Effector CD4-positive, alpha-beta T cell (primary cell): Measurements from ENCODE around the gene NCCRP1.
"Not testable (repeated sequence)": the region's sequence is repeated elsewhere in the genome, so short reads cannot be mapped to it uniquely, and the experiment has no call there.

Experiments used
- DNase-seq: peaks from one replicate; pipeline ENCODE4 v3.0.0-alpha.2; 2020

NCCRP1 gene

DNA sequence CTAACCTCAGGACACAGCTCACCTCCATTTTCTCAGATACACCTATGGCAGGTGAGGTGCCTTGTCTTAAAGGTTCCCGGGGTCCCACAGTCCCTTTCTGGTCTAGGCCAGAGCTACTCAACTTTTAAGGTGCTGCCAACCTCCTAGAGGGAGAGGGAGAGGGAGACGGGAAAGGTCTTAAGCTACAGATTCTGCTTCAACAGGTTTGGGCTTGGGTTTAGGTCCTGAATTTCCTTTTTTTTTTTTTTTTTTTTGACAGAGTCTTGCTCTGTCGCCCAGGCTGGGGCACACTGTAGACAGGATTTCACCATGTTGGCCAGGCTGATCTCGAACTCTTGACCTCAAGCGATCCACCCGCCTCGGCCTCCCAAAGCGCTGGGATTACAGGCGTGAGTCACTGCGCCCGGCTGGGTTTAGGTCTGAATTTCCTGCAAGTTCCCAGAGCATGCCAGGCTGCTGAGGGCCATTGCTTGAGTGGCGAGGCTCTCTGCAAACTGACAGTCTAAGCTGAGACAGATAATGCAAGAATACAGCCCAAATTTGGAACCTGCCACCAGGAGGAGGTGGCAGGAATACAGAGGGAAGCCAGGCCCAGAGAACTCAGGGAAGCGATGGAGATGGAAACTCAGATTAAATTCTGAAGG is 15.1 kb downstream of the NCCRP1 start:
- no peak for DNase-seq

DNA sequence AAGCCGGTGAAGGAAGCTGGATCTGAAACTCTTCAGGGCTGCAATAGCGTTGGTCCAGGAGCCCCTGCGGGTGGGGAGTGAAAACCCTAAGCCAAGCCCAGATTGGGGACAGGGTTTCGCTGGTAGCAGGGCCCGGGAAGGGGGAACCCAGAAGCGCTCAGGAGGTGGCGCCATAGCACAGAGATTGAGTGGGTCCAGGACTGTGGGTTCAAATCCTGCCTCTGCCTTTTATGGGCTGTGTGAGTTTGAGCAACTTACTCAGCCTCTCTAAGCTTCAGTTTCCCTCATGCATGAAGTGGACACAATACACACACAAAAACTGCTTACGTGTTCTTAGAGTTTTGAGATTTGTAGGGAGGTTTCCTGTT is 15.6 kb downstream of the NCCRP1 start:
- peak; percentile 22 for DNase-seq

DNA sequence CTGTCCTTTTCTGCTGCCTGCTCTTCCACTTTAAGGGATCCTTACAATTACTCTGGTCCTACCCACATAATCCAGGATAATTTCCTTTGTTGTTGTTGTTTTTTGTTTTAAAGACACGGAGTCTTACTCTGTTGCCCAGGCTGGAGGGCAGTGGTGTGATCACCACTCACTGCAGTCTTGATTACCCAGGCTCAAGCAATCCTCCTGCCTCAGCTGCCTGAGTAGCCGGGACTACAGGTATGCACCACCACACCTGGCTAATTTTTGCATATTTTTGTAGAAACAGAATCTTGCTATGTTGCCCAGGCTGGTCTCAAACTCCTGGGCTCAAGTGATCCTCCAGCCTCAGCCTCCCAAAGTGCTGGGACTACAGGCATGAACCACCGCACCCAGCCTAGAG is 18.6 kb downstream of the NCCRP1 start:
- not testable (repeated sequence) for DNase-seq

DNA sequence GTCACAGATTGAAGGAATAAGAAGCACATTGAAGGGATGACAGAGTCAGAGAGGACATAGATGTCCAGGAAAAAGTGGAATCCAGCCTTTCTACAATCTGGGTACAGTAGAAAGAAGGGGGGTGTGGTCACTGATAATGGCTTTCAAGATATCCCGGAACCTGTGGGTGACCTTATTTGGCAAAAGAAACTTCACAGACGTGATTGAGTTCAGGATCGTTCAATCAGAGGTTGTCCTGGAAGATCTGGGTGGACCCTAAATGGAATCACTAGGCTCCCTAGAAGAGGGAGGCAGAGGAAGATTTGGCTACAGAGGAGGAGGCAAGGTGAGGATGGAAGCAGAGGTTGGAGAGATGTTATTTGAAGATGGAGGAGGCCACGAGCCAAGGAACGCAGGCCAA is 20.3 kb downstream of the NCCRP1 start:
- DNase-seq: no peak

DNA sequence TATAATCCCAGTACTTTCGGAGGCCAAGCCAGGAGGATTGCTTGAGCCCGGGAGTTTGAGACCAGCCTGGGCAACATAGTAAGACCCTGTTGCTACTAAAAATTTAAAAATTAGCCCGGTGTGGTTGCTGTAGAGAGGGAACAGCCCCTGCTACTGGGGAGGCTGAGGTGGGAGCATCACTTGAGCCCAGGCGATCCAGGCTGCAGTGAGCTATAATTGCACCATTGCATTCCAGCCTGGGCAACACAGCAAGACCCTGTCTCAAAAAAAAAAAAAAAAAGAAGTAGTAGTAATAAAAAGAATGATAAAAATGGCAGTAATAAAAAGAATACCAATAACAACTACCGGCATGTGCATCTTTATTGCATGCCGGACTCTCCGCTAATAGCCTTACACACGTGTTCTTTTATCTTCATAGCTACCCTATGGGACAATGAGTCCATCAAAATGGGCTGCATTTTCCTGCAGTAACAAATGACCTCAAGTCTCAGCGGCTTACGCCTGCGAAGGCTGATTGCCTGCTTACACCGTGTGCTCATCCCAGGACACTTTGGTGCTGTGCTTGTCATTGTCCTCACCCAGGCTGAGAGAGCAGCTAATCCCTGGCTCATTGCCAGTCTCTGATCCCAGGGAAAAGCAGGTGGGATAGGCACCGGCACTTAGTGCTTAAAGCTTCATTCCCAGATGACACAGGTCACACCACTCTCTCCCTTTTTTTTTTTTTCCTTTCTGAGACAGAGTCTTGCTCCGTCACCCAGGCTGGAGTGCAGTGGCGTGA is 21.7 kb downstream of the NCCRP1 start:
- no peak for DNase-seq

DNA sequence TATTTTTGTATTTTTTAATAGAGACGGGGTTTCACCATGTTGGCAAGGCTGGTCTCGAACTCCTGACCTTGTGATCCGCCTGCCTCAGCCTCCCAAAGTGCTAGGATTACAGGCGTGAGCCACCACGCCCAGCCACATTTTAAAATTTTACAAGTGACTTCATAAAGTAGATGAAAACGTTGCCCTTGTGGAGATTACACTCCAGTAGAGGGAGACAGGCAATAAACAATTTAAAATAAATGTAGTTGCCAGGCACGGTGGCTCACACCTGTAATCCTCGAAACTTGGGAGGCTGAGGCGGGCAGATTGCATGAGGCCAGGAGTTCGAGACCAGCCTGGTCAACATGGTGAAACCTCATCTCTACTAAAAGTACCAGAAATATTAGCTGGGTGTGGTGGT is 22.3 kb downstream of the NCCRP1 start:
- DNase-seq: not testable (repeated sequence)

DNA sequence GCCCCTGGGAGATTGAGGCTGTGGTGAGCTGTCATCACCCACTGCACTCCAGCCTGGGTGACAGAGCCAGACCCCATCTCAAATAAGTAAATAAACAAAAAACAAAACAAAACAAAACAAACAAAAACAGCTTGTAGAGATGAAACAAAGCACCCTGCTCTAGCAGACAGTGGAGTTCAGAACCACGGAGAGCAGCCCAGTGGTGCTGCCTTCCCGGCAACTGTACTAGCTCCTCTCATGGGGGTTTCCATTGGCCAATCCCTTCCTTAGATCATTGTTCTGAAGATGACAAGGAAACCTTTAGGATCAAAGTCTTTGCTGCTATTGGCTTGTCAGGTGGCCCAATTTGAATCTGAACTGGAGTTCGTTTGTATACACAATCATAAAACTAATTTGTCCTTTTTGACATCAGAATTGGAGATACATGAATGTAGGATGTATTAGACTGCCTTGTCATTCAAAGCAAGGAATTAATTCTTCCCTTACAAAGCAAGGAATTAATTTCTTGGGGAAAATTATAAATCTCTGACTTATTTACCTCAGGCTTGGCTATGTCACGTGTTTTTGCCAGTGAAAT is 27.0 kb downstream of the NCCRP1 start:
- no peak for DNase-seq

DNA sequence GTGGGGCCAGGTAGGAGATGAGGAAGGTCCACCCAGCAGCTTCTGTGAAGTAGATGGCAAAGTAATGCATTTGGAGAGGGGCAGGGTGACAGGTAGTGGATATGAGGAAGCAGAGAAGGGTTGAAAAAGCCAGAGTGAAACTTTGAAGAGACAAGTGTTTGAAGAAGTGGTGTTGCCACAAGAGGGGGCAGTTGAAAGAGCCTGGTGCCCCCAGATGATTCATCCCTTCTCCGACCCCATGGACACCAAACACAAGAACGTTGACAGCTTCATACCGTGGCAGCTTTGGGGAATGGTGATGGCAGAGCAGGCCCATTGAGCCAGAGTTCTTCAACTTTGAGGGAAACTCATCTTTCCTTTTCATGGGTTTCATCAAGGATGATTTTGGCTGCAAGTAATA is 28.1 kb downstream of the NCCRP1 start:
- DNase-seq: no peak

DNA sequence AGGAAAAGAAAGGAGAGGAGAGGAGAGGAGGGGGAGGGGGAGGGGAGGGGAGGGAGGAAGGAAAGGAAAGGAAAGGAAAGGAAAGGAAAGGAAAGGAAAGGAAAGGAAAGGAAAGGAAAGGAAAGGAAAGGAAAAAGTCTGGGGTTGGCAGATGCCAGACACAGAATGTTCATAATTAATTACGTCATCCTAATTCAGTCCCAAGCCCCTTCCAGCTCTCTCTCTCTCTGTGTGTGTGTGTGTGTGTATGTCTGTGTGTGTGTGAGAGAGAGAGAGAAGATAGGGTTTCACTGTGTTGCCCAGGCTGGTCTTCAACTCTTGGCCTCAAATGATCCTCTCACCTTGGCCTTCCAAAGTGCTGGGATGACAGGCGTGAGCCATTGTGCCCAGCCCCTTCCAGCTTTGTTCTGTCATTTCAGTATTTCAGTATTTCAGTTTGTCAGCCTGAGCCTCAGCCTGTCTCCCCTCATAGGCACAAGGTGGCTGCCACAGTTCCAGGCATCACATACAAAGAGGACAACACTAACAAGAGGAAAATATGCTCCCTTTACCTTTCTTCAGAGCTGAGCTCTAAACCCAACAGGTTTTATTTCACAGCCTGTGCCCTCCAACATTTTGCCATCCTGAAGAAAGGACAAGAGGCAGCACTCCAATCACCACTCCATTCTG is 33.5 kb downstream of the NCCRP1 start:
- DNase-seq: no peak

DNA sequence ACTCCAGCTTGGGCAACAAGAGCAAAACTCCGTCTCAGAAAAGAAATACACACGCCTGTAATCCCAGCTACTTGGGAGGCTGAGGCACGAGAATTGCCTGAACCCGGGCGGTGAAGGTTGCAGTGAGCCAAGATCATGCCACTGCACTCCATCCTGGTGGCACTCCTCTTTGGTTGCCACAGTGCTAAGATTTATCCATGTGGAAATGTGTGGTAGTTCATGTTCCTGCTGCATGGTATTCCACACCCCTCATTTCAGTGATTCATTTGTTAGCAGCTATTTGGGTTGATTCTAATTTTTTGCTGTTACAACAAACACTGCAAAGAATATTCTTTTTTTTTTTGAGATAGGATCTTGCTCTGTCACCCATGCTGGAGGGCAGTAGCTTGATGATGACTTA is 35.9 kb downstream of the NCCRP1 start:
- DNase-seq: no peak

DNA sequence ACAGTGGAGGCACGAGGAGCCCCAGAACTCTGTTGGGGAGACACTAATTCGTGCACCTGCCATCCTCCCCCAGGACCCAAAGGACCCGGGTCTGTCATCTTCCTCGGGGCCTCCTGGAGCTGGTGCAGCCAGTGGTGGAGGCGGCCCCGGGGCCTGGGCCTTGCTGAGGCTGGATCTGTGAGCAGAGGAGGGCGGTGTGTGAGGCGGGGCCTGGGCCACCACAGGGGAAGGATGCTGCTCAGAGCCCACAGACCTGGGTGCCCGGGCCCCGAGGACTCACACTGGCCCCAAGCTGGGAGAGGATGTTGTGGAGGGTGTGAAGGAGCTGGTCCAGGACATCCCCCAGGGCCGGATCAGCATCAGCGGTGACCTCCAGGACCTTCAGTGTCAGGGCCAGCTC is 39.8 kb downstream of the NCCRP1 start:
- DNase-seq: no peak

DNA sequence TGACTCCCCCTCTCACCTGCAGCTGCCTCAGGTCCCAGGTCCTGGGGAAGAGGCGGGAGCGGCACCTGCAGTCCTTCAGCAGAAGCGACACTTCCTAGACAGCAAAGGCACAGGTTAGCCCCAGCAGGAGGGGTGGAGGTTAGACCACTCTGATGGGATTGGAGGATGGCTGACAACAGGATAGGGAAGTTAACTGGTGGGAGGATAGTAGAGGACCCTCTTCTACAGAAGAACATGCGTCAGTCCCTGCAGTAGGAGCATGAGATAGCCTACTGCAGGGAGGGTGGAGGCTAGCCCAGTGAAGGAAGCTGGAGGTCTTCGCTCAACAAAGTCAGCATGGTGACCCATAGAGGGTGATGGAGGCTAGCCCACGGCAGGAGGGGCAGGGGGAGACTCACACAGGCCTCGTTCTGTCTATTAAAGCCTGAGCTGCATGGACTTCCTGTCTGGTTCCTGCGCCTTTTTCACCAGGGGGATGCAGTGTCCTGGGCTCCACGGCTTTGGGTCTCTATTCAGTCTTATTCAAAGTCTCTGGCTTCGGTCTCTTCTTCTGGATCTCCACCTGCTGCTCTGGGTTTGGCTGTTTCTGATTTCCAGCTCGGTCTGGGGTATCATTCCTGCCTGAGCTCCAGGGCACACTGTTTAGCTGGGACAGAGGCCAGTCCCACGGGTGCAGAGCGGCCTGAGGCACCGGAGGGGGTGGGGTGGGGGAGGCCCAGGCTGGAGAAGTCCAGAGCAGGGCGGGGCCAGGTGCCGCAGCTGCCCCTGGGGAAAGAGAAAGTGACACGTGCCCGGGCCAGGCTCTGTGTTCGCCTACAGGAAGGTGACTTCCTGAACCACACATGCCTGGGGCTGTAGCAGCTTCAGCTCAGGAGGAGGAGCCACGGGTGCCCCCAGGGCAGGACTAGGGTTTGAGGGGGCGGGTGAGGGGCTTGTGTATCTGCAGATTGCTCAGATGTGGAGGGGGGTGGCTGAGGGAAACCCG is 40.7 kb downstream of the NCCRP1 start:
- peak; percentile 17 for DNase-seq

DNA sequence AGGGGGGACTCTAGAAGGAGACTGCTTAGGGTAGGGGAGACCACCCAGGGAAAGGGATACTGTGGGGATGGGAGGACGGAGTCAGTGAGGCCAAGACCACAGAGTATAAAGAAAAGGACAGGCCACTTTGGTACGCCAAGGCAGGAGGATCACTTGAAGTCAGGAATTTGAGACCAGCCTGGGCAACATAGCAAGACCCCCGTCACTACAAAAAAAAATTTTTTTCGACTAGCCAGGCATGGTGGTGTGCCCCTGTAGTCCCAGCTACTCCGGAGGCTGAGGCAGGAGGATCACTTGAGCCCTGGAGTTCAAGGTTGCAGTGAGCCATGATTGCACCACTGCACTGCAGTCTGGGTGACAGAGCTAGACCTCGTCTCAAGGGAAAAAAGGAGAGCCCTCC is 41.4 kb downstream of the NCCRP1 start:
- DNase-seq: no peak

DNA sequence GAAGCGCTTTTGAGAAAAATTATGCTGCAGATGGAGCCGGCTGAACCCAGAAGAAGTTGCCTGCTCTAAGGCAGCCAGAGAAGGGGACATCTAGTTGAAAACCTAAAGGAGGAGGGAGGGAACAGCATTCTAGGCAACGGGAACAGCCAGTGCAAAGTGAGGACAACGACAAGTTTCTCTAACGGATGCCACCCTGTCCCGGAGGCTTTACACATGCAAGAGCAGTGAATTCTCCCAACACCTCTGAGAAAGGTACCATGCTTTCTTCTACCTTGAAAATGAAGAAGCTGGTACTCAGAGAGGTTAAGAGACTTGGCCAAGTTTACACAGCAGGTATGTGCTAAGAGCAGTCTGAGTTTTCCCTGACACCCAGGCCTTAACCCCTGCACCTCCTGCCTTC is 42.2 kb downstream of the NCCRP1 start:
- no peak for DNase-seq

DNA sequence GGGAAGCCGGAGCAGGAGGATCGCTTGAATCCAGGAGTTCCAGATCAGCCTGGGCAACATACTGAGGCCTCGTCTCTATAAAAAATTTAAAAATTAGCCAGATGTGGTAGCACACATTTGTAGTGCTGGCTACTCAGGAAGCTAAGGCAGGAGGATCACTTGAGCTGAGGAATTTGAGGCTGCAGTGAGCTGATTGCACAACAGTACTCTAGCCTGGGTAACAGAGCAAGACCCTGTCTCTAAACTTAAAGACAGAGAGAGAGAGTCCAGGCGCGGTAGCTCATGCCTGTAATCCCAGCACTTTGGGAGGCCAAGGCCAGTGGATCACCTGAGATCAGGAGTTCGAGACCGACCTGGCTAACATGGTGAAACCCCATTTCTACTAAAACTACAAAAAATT is 43.7 kb downstream of the NCCRP1 start:
- DNase-seq: no peak

DNA sequence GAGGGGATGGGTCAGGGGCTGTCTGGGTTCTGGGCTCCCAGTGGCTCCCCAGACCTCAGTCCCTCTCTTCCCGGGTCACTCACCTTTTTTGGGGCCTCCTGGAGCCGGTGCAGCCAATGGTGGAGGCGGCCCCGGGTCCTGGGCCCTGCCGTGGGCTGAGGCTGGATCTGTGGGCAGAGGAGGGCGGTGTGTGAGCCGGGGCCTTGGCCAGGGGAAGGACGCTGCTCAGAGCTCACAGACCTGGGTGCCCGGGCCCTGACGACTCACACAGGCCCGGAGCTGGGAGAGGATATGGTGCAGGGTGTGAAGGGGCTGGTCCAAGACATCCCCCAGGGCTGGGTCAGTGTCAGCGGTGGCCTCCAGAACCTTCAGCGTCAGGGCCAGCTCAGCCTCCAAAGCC is 47.0 kb downstream of the NCCRP1 start:
- not testable (repeated sequence) for DNase-seq

DNA sequence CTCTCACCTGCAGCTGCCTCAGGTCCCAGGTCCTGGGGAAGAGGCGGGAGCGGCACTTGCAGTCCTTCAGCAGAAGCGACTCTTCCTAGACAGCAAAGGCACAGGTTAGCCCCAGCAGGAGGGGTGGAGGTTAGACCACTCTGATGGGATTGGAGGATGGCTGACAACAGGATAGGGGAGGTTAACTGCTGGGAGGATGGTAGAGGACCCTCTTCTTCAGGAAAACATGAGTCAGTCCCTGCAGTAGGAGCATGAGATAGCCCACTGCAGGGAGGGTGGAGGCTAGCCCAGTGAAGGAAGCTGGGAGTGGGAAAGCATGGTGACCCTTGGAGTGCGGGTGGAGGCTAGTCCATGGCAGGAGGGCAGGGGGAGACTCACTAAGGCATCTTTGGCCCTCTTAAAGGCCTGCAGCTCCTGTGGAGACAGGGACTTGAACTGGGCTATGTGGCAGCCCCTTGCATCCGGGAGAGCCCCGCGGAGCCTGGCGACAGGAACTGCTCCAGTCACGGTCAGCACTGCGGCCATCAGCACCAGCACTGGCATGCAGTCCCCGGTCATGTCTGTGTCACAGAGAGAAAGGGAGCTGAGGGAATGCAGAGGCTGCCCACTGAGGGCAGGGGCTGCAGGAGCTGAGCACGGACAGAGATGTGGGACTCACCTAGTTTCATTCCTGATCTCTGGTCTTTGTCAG is 47.8 kb downstream of the NCCRP1 start, which contains the start of gene IFNL3:
IFNL3 (minus strand) TSS at position 597 of the 691 bp plus-strand sequence; CDS start at position 558, 39 bp downstream.
- DNase-seq: not testable (repeated sequence)

DNA sequence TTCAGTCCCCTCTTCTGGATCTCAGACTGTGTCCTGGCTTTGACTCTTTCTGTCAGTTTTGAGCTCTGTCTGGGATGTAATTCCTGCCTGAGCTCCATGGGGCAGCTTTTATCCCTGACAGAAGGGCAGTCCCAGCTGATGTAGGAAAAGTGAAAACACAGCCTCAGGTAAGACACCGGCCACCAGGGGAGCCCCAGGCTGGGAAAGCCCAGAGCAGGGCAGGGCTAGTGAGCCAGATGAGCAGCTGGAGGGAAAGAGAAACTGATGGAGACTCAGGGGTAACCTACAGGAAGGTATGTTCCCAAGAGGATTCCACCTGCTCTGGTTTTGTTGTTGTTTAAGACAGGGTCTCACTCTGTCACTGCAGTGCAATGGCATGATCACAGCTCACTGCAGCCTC is 48.4 kb downstream of the NCCRP1 start:
- DNase-seq: not testable (repeated sequence)

DNA sequence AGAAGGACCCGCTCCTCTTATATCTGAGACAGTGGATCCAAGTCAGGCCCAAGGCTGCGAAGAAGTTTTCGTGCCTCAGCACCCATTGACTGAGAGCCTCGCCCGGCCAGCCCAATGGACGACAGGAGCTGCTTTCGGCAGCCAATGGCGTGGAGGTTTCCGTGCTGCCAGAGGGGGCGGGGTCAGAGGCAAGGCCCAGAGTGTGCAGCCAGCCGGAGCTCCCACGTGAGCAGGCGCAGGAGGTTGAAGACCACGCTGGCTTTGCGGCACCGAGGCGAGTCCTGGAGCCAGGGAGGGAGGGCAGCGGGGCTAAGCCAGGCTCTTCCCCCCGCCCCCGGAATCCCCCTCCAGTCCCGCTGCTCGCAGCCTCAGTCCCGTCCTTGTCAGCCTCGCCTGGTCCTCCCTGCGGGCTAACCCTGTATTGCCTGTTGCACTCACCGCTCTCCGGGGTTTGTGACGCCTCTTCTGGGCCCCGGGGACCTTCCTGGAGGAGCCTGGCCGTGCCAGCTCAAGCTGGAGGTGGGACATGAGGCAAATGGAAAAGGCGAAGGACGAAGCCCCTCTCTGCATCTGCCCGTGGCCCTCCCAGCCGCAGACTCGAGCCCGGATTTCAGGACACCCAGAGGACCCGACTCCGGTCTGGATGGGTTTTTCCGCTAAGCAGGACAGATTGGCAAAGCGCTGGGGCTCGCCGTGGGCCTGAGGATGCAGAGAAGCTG is 50.3 kb downstream of the NCCRP1 start:
- DNase-seq: no peak

DNA sequence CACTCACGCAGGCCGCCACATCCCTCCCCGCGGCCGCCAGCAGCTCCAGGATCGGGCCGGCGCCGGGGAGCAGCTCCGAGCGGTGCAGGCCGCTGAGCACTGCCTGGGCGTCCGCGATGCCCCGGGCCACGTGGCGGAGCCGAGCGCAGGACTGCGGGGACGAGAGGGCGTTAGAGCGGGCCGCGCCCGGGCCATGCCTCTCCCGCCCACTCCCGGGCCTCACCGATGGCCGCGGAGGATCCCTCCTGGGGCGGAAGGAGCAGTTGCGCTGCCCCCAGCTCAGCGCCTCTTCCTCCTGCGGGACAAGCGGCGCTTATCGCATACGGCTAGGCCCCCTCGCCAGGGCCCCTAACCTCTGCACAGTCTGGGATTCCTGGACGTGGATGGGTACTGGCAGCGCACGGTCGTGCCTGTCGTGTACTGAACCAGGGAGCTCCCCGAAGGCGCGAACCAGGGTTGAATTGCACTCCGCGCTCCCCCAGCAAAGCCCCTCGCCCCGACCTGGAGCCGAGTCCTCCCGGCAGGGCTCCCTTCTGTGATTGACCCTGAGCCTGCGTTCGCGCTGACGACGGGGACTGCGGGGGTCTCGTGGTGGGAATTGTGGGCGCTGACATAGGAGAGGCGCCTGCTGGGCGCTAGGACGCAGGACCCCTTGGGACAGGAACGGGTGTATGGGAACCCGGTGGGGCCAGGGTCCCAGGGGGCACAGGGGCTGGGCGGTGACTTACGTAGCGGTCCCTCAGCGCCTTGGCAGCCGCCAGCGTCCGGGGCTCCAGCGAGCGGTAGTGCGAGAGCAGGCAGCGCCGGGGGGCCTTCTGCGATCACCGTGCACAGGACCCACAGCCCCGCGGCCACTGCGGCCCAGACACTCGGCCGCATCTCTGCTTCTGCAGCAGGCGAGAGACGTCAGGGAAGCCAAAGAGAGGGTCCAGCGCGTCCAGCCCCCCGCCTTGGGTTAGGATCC is 51.2 kb downstream of the NCCRP1 start:
- no peak for DNase-seq
